ENCODE data around the gene FAM89B.

DNA sequence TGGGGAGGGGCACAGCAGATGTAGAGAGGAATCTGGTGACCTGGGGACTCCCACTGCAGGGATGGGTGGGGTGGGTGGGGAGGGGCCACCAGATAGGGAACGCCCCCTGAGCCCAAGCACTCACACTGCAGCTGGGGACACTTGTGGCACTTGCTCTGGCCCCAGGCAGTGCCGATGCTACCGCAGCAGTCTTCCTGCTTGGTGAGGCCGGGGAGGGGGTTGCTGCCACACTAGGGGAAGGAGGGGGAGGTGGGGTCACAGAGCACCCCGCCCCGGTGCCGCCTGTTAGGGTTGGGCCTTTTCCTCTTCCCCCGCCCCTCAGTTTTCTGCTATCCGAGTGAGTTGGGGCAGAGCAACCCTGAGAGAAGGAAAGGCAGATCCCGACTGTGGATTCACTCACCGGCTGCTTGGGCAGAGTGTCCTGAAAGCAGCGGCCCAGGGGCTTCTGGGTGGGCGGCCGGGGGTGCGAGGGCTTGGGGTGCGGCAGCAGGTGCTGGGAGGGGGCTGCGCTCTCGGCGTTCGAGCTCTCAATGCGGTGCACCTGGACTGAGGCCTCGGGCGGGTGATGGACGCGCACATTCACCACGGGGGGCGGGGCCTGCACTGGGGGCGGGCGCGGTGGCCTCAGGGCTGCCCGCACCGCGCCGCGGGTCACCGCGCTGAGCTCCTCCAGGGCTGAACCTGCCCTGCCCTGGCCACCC lies 18.9 kb upstream of the FAM89B start:
- TF ChIP-seq CTCF (IDR thresholded peaks at IDR 0.05; ENCODE audit: low read length), result no peak
- TF ChIP-seq EZH2 (optimal IDR thresholded peaks at IDR 0.05; ENCODE audit: low read depth, low read length), result no peak
- no peak for TF ChIP-seq EZH2phosphoT487 (IDR thresholded peaks at IDR 0.05; ENCODE audit: low read length)

Data from MM.1S (cell line).